ENCODE data around the gene PLA2G2F.

GRCh38 chr1:20110679-20111078, 28.4 kb upstream of the PLA2G2F start:
- TF ChIP-seq JUN (CRISPR knock-in tag; IDR thresholded peaks at IDR 0.05): no peak
- no peak for TF ChIP-seq NR3C1 (CRISPR knock-in tag; conservative IDR thresholded peaks at IDR 0.05; ENCODE audit: low read depth)
- TF ChIP-seq, protein P1, sequence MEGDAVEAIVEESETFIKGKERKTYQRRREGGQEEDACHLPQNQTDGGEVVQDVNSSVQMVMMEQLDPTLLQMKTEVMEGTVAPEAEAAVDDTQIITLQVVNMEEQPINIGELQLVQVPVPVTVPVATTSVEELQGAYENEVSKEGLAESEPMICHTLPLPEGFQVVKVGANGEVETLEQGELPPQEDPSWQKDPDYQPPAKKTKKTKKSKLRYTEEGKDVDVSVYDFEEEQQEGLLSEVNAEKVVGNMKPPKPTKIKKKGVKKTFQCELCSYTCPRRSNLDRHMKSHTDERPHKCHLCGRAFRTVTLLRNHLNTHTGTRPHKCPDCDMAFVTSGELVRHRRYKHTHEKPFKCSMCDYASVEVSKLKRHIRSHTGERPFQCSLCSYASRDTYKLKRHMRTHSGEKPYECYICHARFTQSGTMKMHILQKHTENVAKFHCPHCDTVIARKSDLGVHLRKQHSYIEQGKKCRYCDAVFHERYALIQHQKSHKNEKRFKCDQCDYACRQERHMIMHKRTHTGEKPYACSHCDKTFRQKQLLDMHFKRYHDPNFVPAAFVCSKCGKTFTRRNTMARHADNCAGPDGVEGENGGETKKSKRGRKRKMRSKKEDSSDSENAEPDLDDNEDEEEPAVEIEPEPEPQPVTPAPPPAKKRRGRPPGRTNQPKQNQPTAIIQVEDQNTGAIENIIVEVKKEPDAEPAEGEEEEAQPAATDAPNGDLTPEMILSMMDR (IDR thresholded peaks at IDR 0.05): no peak
- TF ChIP-seq RELA (CRISPR knock-in tag; IDR thresholded peaks at IDR 0.05; ENCODE audit: borderline replicate concordance): no peak
- no peak for TF ChIP-seq ZNF423 (CRISPR knock-in tag; IDR thresholded peaks at IDR 0.05)
- TF ChIP-seq, protein P2, sequence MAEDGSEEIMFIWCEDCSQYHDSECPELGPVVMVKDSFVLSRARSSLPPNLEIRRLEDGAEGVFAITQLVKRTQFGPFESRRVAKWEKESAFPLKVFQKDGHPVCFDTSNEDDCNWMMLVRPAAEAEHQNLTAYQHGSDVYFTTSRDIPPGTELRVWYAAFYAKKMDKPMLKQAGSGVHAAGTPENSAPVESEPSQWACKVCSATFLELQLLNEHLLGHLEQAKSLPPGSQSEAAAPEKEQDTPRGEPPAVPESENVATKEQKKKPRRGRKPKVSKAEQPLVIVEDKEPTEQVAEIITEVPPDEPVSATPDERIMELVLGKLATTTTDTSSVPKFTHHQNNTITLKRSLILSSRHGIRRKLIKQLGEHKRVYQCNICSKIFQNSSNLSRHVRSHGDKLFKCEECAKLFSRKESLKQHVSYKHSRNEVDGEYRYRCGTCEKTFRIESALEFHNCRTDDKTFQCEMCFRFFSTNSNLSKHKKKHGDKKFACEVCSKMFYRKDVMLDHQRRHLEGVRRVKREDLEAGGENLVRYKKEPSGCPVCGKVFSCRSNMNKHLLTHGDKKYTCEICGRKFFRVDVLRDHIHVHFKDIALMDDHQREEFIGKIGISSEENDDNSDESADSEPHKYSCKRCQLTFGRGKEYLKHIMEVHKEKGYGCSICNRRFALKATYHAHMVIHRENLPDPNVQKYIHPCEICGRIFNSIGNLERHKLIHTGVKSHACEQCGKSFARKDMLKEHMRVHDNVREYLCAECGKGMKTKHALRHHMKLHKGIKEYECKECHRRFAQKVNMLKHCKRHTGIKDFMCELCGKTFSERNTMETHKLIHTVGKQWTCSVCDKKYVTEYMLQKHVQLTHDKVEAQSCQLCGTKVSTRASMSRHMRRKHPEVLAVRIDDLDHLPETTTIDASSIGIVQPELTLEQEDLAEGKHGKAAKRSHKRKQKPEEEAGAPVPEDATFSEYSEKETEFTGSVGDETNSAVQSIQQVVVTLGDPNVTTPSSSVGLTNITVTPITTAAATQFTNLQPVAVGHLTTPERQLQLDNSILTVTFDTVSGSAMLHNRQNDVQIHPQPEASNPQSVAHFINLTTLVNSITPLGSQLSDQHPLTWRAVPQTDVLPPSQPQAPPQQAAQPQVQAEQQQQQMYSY (CRISPR knock-in tag; IDR thresholded peaks at IDR 0.05): no peak
- TF ChIP-seq, protein P3, sequence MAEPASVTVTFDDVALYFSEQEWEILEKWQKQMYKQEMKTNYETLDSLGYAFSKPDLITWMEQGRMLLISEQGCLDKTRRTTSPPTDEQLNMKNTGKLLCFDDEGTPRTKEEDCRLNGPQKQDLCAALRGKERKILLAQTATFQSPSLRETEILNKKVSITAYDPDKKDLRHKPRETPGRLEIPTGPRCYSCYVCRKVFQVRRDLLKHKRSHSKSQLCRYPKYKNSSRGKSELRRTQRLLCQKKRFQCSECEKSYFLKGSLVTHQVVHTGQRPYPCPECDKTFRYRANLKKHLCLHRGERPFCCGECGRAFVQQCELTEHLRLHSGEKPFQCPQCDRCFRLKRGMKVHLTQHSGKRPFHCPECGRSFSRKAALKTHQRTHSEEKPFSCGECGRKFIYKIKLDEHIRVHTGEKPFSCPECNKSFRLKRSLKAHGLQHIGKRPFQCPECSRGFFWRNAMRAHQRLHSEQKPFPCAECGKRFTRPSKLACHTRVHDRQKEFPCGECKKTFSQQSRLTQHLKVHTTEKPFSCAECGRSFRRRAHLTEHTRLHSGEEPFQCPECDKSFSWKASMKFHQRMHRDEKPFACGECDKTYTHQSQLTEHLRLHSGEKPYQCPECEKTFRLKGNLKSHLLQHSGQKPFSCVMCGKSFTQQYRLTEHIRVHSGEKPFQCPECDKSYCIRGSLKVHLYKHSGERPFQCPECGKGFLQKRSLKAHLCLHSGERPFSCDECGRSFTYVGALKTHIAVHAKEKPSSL (CRISPR knock-in tag; conservative IDR thresholded peaks at IDR 0.05): no peak
- TF ChIP-seq PREB (CRISPR knock-in tag; IDR thresholded peaks at IDR 0.05; ENCODE audit: borderline replicate concordance): no peak
- no peak for TF ChIP-seq USF2 (CRISPR knock-in tag; IDR thresholded peaks at IDR 0.05)
- TF ChIP-seq ZNF138 (CRISPR knock-in tag; conservative IDR thresholded peaks at IDR 0.05): no peak
